B cell (primary cell): ENCODE data around the gene SNPH.

Source experiments
- CTCF ChIP-seq: fragments of 200-600 bp; IDR thresholded peaks from one replicate; pipeline ENCODE4 v1.8.0; 2022; ENCODE audit warnings: antibody characterized with exemption, mild to moderate bottlenecking
- EZH2 ChIP-seq: IDR thresholded peaks from 2 replicates; pipeline ENCODE4 v1.6.1; 2012; ENCODE audit warnings: borderline replicate concordance, low read depth, mild to moderate bottlenecking, moderate library complexity, low read length; ENCODE audit not compliant: insufficient read depth, poor library complexity, severe bottlenecking

DNA sequence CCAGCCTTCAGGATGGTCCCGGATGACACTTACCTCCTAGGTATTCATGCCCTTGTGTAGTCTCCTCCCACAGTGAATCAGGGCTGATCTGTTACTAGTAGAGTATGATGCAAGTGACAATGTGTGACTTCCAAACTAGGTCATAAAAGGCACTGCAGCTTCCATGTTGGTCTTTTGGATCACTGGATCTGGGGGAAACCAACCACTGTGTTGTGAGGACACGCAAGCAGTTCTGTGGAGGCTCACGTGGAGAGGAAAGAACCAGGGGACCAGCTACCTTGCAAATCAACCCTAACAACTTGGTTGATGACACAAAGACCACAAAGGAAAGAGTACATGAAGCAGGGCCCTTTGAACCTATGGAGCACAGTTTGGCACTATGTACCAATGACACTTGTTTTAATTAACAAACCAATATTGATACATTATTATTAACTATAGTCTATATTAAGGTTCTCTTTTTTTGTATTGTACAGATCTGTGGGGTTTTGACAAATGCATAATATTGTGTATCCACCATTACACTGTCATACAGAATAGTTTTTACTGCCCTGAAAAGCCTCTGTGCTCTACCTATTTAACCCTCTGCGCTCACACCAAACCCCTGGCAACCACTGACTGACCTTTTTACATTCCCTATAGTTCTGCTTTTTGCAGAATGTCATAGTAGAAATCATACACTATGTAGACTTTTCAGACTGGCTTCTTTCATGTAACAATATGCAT is 79.1 kb downstream of the SNPH start:
- no peak for TF ChIP-seq CTCF
- TF ChIP-seq EZH2: no peak
